GM12864 (cell line): Measurements from ENCODE around the gene PSMD2.

Experiments used
- DNase-seq: peaks from one replicate; pipeline ENCODE4 v3.0.0-alpha.2; 2011; ENCODE audit warnings: low read depth
- H3K4me3 ChIP-seq: 2 replicates; pipeline ENCODE4 v1.5.1; 2011; ENCODE audit warnings: mild to moderate bottlenecking, low read depth, low read length, control low read depth
- TF ChIP-seq, protein P1 (sequence below): IDR thresholded peaks from 2 replicates; pipeline ENCODE4 v1.5.1; 2011; ENCODE audit warnings: low read depth, mild to moderate bottlenecking, moderate library complexity, low read length, control low read depth, inconsistent platforms; ENCODE audit errors: missing control alignments

The PSMD2 gene

DNA sequence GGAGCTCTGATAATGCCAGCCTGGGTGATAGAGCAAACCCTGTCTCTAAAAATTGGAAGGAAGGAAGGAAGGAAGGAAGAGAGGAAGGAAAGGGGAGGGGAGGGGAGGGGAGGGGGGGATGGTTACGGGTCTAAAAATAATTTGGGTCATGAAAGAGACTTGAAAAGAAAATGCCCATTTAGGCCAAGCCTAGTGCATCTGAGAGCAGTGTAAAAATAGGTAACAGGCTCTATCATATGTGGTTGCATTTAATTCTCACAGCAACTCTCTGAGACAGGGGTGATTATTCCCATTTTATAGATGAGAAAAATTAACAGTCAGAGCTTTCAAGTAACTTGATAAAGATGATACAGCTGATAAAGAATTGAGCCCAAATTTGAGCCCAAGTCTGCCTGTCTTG is 26.8 kb upstream of the PSMD2 start:
- no peak for DNase-seq
- TF ChIP-seq, protein P1, sequence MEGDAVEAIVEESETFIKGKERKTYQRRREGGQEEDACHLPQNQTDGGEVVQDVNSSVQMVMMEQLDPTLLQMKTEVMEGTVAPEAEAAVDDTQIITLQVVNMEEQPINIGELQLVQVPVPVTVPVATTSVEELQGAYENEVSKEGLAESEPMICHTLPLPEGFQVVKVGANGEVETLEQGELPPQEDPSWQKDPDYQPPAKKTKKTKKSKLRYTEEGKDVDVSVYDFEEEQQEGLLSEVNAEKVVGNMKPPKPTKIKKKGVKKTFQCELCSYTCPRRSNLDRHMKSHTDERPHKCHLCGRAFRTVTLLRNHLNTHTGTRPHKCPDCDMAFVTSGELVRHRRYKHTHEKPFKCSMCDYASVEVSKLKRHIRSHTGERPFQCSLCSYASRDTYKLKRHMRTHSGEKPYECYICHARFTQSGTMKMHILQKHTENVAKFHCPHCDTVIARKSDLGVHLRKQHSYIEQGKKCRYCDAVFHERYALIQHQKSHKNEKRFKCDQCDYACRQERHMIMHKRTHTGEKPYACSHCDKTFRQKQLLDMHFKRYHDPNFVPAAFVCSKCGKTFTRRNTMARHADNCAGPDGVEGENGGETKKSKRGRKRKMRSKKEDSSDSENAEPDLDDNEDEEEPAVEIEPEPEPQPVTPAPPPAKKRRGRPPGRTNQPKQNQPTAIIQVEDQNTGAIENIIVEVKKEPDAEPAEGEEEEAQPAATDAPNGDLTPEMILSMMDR = no peak
- H3K4me3 ChIP-seq = no peak overlapping the region

DNA sequence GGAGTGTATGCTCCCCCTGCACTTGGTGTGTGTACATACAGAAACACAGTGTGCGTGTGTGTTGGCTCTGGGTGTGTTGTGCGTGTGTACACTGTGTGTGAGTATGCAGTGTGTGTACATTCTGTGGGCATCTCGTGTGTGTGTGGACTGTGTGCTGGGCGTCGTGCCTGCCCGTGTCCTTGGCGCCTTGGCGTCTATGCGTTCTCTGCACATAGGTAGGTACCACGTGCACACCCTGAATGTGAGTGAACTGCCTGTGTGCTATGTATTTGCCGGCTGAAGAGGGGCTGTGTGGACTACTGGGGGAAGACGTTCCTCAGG is 23.7 kb upstream of the PSMD2 start:
- H3K4me3 ChIP-seq = no peak overlapping the region
- TF ChIP-seq, protein P1 = no peak
- no peak for DNase-seq

DNA sequence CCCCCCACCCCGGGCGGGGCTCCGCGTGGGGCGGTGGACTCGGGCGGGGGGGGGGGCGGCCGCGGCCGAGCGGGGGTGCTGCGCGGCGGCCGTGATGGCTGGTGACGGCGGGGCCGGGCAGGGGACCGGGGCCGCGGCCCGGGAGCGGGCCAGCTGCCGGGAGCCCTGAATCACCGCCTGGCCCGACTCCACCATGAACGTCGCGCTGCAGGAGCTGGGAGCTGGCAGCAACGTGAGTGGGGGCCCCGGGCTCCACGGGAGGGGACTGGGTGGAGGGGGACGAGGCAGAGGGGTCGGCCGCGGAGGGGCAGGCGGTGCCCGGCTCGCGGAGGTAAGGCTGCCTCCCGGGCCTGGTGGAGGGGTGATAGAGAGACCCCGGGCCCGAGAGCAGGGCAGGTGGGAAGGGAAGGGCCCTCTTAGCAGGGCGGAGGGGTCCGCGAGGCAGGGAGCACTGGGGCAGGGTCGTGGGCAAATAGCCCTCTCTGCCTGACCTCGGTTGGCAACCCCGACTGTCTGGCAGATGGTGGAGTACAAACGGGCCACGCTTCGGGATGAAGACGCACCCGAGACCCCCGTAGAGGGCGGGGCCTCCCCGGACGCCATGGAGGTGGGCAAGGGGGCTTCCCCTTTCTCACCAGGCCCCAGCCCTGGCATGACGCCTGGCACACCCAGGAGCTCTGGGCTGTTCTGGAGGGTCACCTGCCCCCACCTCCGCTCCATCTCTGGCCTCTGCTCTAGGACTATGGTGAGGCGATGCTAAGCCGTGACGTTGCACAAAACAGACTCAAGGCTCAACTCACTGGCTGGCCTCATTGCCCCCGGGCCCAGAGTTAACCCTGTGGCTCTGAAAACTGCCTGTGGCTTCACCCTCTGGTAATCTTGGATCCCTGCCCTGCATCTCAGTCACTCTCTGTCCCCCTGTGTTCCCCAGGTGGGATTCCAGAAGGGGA is 22.8 kb upstream of the PSMD2 start, which contains the start of gene ECE2:
ECE2 (plus strand) TSS at position 62 of the 950 bp plus-strand sequence; CDS start at position 194, 132 bp downstream.
- TF ChIP-seq, protein P1 = no peak
- H3K4me3 ChIP-seq = no peak within 1 kb of the TSS
- no peak for DNase-seq

DNA sequence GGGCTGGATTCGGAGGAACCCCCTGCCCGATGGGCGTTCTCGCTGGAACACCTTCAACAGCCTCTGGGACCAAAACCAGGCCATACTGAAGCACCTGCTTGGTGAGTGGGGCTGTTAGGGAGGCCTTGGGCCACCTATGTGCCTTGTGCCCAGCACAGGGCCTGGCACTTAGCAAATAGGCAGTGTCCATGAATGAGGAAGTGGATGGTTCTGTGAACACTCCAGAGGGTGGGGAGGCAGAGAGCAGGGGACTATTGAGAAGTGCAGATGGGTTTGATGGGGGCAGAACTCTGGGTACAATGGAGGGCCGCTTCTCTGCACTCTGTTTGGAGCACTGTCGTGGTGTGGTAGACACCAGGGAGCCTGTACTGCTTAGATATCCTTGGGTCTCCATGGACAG is 21.7 kb upstream of the PSMD2 start:
- DNase-seq = no peak
- H3K4me3 ChIP-seq = no peak overlapping the region
- TF ChIP-seq, protein P1 = no peak

DNA sequence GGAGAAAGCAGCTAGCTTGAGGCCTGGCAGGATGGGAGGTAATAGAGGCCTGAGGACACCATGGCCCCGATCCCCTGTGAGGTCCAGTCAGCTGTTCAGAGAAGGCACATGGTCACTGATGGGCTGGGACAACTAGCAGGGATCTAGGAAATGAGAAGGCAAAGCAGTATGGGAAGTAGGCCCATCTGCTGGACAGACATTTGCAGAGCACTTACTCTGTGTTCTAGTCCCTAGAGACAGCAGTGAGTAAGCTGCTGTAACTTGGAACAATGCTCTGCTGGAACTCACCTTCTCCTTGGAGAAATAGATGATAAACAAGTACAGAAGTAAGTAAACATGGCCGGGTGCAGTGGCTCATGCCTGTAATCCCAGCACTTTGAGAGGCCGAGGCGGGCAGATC is 16.1 kb upstream of the PSMD2 start:
- TF ChIP-seq, protein P1 = no peak
- DNase-seq = no peak

DNA sequence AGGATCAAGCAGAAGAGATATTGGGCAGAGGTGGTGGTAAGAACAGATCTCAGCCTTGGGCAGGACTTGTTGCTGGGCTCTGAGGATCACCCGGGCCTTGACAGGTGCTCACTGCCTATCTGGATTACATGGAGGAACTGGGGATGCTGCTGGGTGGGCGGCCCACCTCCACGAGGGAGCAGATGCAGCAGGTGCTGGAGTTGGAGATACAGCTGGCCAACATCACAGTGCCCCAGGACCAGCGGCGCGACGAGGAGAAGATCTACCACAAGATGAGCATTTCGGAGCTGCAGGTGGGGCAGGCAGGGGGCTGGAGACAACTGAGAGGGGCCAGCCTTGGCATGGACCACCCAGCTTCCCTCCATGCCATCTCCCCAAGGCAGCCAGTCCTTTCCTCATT is 15.4 kb upstream of the PSMD2 start:
- DNase-seq = no peak
- TF ChIP-seq, protein P1 = no peak
- H3K4me3 ChIP-seq = no peak overlapping the region

More for the DNA sequence above, 16.1 kb upstream of the PSMD2 start:
- no peak overlapping the region for H3K4me3 ChIP-seq

DNA sequence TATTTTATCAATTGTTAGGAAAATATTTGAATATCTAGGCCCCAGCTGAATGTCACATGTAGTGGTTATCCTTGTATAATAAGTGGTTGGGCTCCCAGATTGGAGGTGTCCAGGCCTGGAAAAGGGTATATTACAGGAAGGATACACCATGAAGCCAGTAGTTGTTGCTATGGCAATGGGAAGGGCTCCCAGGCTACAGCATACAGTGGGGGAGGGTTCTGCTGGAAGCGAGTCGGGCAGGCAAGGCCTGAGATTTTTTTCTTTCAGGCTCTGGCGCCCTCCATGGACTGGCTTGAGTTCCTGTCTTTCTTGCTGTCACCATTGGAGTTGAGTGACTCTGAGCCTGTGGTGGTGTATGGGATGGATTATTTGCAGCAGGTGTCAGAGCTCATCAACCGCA is 14.3 kb upstream of the PSMD2 start:
- no peak overlapping the region for H3K4me3 ChIP-seq
- DNase-seq = no peak
- TF ChIP-seq, protein P1 = no peak
